Activated T-cell treated with anti-CD3 and anti-CD28 coated beads for 24 hours (primary cell): ENCODE measurements around the gene MT1HL1.
"Not testable (repeated sequence)": the region's sequence is repeated elsewhere in the genome, so short reads cannot be mapped to it uniquely, and the experiment has no call there.

Source experiments
- DNase-seq: peaks from one replicate; pipeline ENCODE4 v3.0.0-alpha.2; 2020; ENCODE audit warnings: low read depth

Gene MT1HL1

GRCh38 chr1:237016626-237017025 lies 12.4 kb upstream of the MT1HL1 start:
- no peak for DNase-seq

- DNase-seq: no peak
Observed at GRCh38 chr1:237013608-237014007, 9.4 kb upstream of the MT1HL1 start.

GRCh38 chr1:237012788-237013383 lies 8.6 kb upstream of the MT1HL1 start:
- DNase-seq: no peak

- no peak for DNase-seq
Observed at GRCh38 chr1:237012361-237012760, 8.1 kb upstream of the MT1HL1 start.

GRCh38 chr1:237011432-237011831 lies 7.2 kb upstream of the MT1HL1 start:
- DNase-seq: no peak

- no peak for DNase-seq
Observed at GRCh38 chr1:237009611-237010010, 5.4 kb upstream of the MT1HL1 start.

GRCh38 chr1:237007147-237007881 lies 3.1 kb upstream of the MT1HL1 start:
- no peak for DNase-seq

GRCh38 chr1:237005674-237006073 lies 1.4 kb upstream of the MT1HL1 start:
- DNase-seq: no peak

GRCh38 chr1:237003516-237003915 lies 725 bp downstream of the MT1HL1 start:
- DNase-seq: no peak

GRCh38 chr1:237000191-237000590 lies 4.0 kb downstream of the MT1HL1 start:
- DNase-seq: no peak

GRCh38 chr1:236998546-236998945 lies 5.7 kb downstream of the MT1HL1 start:
- DNase-seq: no peak

- DNase-seq: no peak
Observed at GRCh38 chr1:236997882-236998281, 6.4 kb downstream of the MT1HL1 start.

GRCh38 chr1:236997361-236997760 lies 6.9 kb downstream of the MT1HL1 start:
- no peak for DNase-seq

- DNase-seq: no peak
Observed at GRCh38 chr1:236994450-236994849, 9.8 kb downstream of the MT1HL1 start.

- DNase-seq: no peak
Observed at GRCh38 chr1:236992449-236992848, 11.8 kb downstream of the MT1HL1 start.

GRCh38 chr1:236990052-236990445 lies 14.2 kb downstream of the MT1HL1 start:
- no peak for DNase-seq

GRCh38 chr1:236989290-236990051 lies 14.8 kb downstream of the MT1HL1 start:
- no peak for DNase-seq

- DNase-seq: no peak
Observed at GRCh38 chr1:236983818-236984217, 20.4 kb downstream of the MT1HL1 start.

- DNase-seq: no peak
Observed at GRCh38 chr1:236982380-236982779, 21.9 kb downstream of the MT1HL1 start.

GRCh38 chr1:236981431-236981830 lies 22.8 kb downstream of the MT1HL1 start:
- DNase-seq: not testable (repeated sequence)

- no peak for DNase-seq
Observed at GRCh38 chr1:236980673-236981072, 23.6 kb downstream of the MT1HL1 start.

- DNase-seq: no peak
Observed at GRCh38 chr1:236979149-236979900, 24.9 kb downstream of the MT1HL1 start.
